ENCODE results near the gene NPAS2. TPM values are rescaled to one million over a fixed set of nuclear protein-coding genes. Genes with fewer than 3 reads are reported as not detected.

Gene NPAS2
- total RNA-seq, 2 experiments from 2014 or later = 5.5 to 6.2 TPM

DNA sequence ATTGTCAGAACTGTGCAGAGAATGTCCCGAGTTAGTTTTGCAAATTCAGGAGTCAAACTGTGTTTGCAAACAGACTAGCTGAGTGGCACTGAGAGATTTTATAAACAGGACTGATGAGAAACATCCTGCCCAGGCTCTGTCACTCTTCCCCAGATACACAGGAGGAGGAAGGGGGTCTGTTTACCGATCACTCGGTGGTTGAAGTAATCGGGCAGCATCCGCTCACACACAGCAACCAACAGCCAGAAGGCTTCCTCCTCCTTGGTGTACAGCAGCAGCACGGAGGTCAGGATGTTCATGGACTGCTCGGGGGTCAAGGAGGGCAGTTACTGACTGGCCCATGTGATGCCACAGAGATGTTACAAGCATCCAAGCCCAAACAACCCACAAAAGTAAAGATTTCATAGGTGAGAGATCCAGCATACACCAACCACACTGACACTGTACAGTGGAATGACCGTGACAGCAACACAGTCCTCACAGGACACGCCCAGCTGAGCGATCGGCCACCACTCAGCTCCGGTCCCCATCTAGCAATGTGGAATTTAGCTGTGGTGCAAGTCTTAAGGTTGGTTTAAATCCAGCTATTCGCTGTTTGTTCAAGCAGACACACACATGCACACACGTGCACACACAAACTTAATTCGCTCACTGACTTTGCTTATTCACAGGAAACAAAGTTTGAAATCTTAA lies 212.3 kb downstream of the NPAS2 start:
- DNase-seq = no peak
- H3K9me3 Mint-ChIP-seq (ENCODE audit: insufficient read depth) = no peaks in the 10 kb centered on the region
- peaks cover 6% of the 10 kb centered on the region for H3K27me3 Mint-ChIP-seq (ENCODE audit: low read depth)
- ChIA-PET POLR2A (no interaction called here), CTCF (interaction anchor here (1.6 to 2.4 kb wide), 2 partner anchors 173 to 438 kb away, joined by 3 to 11 read pairs; no protein-coding TSS in a partner anchor)
- H3K4me1 Mint-ChIP-seq (ENCODE audit: low read depth) = no peaks in the 10 kb centered on the region
- H3K36me3 Mint-ChIP-seq (ENCODE audit: low read depth) = no peaks in the 10 kb centered on the region
- no peak overlapping the region for H3K4me3 Mint-ChIP-seq
- no peak overlapping the region for H3K27ac Mint-ChIP-seq
- no peak for ATAC-seq

GRCh38 chr2:101036562-101036961 lies 216.6 kb downstream of the NPAS2 start:
- no peak for ATAC-seq
- no peak for DNase-seq
- H3K4me3 Mint-ChIP-seq = no peak overlapping the region
- H3K9me3 Mint-ChIP-seq (ENCODE audit: insufficient read depth) = no peaks in the 10 kb centered on the region
- CTCF ChIA-PET = interaction anchor here (0.7 to 4.7 kb wide), 12 partner anchors 14 to 352 kb away, joined by 3 to 45 read pairs (median 4); partner anchors contain the start of gene CNOT11
- H3K4me1 Mint-ChIP-seq (ENCODE audit: low read depth) = peaks cover 5% of the 10 kb centered on the region
- no peaks in the 10 kb centered on the region for H3K36me3 Mint-ChIP-seq (ENCODE audit: low read depth)
- no peaks in the 10 kb centered on the region for H3K27me3 Mint-ChIP-seq (ENCODE audit: low read depth)
- POLR2A ChIA-PET = no interaction called here
- H3K27ac Mint-ChIP-seq = no peak overlapping the region

DNA sequence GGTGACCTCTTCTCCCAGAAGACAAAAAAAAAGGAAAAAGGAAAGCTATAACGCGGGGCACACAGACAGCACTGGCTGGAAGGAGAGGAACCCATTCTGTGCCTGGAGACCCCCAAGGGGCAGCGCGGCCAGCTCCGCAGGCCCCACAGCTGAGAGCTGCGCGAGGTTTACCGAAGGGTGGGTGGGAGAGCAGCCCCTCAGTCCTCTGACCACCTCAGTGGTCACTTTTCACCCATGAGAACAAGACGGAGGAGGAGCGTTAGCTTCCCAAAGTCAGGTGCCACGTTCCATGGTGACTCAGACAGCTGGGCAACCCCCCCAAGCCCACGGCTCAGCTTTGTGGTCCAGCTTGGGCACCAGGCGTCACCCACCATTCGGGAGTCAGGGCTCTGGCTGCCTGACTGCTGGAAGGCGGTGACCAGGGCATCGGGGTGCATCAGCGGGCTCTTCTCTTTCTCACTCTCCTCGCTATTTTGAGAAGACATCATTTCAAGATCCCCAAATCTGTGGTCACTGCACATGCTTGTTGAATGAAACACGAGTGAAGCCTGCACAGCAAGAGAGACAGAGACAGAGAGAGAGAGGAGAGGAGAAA lies 217.3 kb downstream of the NPAS2 start:
- no peak overlapping the region for H3K4me3 Mint-ChIP-seq
- CTCF ChIA-PET = interaction anchor here (0.7 to 4.7 kb wide), 10 partner anchors 25 to 351 kb away, joined by 3 to 45 read pairs (median 4); partner anchors contain the start of gene CNOT11
- no peaks in the 10 kb centered on the region for H3K36me3 Mint-ChIP-seq (ENCODE audit: low read depth)
- H3K9me3 Mint-ChIP-seq (ENCODE audit: insufficient read depth) = no peaks in the 10 kb centered on the region
- DNase-seq (no peak), ATAC-seq (no peak)
- H3K27me3 Mint-ChIP-seq (ENCODE audit: low read depth) = no peaks in the 10 kb centered on the region
- H3K4me1 Mint-ChIP-seq (ENCODE audit: low read depth) = peaks cover 5% of the 10 kb centered on the region
- no peak overlapping the region for H3K27ac Mint-ChIP-seq
- POLR2A ChIA-PET = no interaction called here

GRCh38 chr2:101038455-101039255 lies 218.7 kb downstream of the NPAS2 start:
- ATAC-seq = no peak
- no peaks in the 10 kb centered on the region for H3K9me3 Mint-ChIP-seq (ENCODE audit: insufficient read depth)
- ChIA-PET CTCF (interaction anchor here (4.7 kb wide), 1 partner anchor 167 kb away, joined by 45 read pairs; no protein-coding TSS in a partner anchor), POLR2A (interaction anchor here (1.5 kb wide), 1 partner anchor 215 kb away, joined by 3 read pairs; no protein-coding TSS in a partner anchor)
- H3K4me1 Mint-ChIP-seq (ENCODE audit: low read depth) = peaks cover 5% of the 10 kb centered on the region
- H3K36me3 Mint-ChIP-seq (ENCODE audit: low read depth) = no peaks in the 10 kb centered on the region
- H3K4me3 Mint-ChIP-seq = no peak overlapping the region
- DNase-seq = no peak
- H3K27ac Mint-ChIP-seq = no peak overlapping the region
- no peaks in the 10 kb centered on the region for H3K27me3 Mint-ChIP-seq (ENCODE audit: low read depth)

DNA sequence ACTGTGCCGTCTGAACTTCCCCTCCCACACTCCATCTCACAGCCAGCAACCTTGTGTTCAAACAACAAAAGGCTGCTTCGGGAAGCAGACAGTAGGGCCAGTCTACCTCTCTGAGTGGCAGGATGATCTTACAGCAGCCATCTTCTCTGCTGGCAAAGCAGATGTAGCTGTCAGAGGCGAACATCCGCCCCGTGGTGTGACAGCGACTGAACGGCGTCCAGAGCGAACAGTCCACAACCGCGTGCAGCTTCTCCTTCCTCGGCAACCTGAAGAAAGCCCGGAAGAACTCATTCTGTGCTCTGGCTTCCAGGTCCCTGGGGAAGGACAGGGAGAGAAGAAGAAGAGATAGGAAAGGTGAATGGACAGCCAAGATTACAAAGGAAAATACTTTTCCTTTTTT lies 220.1 kb downstream of the NPAS2 start:
- Mint-ChIP-seq H3K9me3 (ENCODE audit: insufficient read depth) (no peaks in the 10 kb centered on the region), H3K4me3 (no peak overlapping the region), H3K27ac (no peak overlapping the region), H3K27me3 (ENCODE audit: low read depth) (no peaks in the 10 kb centered on the region), H3K36me3 (ENCODE audit: low read depth) (no peaks in the 10 kb centered on the region), H3K4me1 (ENCODE audit: low read depth) (peaks cover 5% of the 10 kb centered on the region)
- ATAC-seq = no peak
- no peak for DNase-seq
- POLR2A ChIA-PET = interaction anchor here (1.5 kb wide), 1 partner anchor 213 kb away, joined by 3 read pairs; no protein-coding TSS in a partner anchor
- CTCF ChIA-PET = interaction anchor here (1.6 kb wide), 1 partner anchor 165 kb away, joined by 6 read pairs; no protein-coding TSS in a partner anchor

DNA sequence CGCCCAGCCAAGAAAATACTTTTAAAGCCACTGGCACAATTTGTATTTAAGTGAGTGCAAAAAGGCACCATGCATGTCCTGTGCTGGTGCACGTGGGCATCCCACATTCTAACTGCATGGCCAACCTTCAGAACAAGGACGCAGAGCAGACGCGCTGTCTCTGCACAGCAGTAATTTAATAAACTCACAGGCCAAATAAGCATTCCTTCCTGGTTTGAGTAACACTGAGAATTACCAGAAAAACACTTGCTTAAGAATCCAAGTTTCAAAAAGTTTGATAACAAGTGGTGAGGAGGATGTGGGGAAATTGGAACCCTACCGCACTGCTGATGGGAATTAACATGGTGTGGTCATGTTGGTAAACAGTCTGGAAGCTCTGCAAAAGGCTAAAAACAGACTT lies 220.8 kb downstream of the NPAS2 start:
- Mint-ChIP-seq H3K9me3 (ENCODE audit: insufficient read depth) (no peaks in the 10 kb centered on the region), H3K27me3 (ENCODE audit: low read depth) (peaks cover 3% of the 10 kb centered on the region), H3K27ac (no peak overlapping the region), H3K36me3 (ENCODE audit: low read depth) (no peaks in the 10 kb centered on the region), H3K4me1 (ENCODE audit: low read depth) (peaks cover 5% of the 10 kb centered on the region), H3K4me3 (no peak overlapping the region)
- ChIA-PET POLR2A (no interaction called here), CTCF (interaction anchor here (1.6 kb wide), 1 partner anchor 165 kb away, joined by 6 read pairs; no protein-coding TSS in a partner anchor)
- DNase-seq = no peak
- ATAC-seq = no peak

- H3K4me3 Mint-ChIP-seq = no peak overlapping the region
- ATAC-seq (no peak), DNase-seq (no peak)
- ChIA-PET CTCF (no interaction called here), POLR2A (no interaction called here)
- H3K4me1 Mint-ChIP-seq (ENCODE audit: low read depth) = peaks cover 5% of the 10 kb centered on the region
- H3K36me3 Mint-ChIP-seq (ENCODE audit: low read depth) = no peaks in the 10 kb centered on the region
- H3K27ac Mint-ChIP-seq = no peak overlapping the region
- H3K9me3 Mint-ChIP-seq (ENCODE audit: insufficient read depth) = no peaks in the 10 kb centered on the region
- peaks cover 3% of the 10 kb centered on the region for H3K27me3 Mint-ChIP-seq (ENCODE audit: low read depth)
Observed at GRCh38 chr2:101041413-101041812, 221.5 kb downstream of the NPAS2 start.

- Mint-ChIP-seq H3K4me1 (ENCODE audit: low read depth) (no peaks in the 10 kb centered on the region), H3K9me3 (ENCODE audit: insufficient read depth) (no peaks in the 10 kb centered on the region), H3K36me3 (ENCODE audit: low read depth) (no peaks in the 10 kb centered on the region), H3K27me3 (ENCODE audit: low read depth) (peaks cover 3% of the 10 kb centered on the region), H3K27ac (no peak overlapping the region), H3K4me3 (no peak overlapping the region)
- POLR2A ChIA-PET = no interaction called here
- CTCF ChIA-PET = interaction anchor here (1.2 kb wide), 1 partner anchor 18 kb away, joined by 3 read pairs; no protein-coding TSS in a partner anchor
- ATAC-seq (no peak), DNase-seq (no peak)
Observed at GRCh38 chr2:101045330-101045729, 225.4 kb downstream of the NPAS2 start.

Other genes with a start within 250 kb of the NPAS2 start
- gene RPL31, start 182.2 kb downstream of the NPAS2 start, total RNA-seq = 1,000 to 10,000 TPM; 1,300 to 1,339 TPM